ENCODE results near the gene GPR18.

The GPR18 gene

DNA sequence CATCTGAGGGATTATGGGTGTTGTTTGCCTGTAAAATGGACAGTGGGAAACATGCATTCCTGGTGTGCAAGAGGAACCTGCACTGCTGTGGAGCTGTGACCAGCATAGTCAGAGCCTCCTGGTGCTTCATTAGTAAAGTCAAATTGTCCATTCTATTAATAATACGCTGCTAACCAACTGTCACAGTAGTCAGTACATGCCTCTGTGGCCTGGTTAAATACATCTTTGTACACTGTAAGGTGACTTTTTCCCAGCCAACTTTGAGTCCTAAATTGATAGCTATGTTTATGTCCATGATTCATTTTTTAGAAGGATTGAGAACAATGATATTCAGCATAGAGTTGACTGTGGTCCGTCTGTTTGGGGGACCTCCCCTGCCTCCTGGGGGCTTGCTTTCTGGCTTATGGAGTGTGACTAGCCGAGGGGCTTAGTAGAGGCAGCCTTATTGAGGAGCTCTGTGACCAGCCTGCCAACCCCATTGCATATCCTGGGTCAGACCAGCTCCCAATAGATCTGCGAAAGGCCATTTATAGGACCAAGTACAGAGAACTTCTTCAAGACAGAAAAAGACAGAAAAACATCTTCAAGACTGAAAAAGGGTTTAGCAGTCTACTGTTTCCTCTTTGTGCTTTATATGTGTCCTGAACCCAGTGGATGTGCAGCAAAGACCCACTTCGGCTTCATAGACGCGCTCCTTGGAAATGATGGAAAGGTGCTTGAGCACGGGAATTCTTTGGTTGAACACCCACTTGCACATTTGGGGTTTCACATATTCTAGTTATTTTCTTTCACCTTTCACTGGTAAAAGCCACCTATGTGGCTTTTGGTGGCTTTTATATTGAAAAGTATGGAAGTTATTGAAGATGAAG, 44.7 kb upstream of the GPR18 start:
- no peak overlapping the region for H3K4me3 ChIP-seq
- DNase-seq (ENCODE audit: low read depth, low spot score) = no peak
- TF ChIP-seq FOXP2 (optimal IDR thresholded peaks at IDR 0.05; ENCODE audit: control extremely low read depth, extremely low read length, insufficient read depth) = no peak
- no peak for TF ChIP-seq EZH2 (IDR thresholded peaks at IDR 0.05)
- TF ChIP-seq POLR2AphosphoS5 (IDR thresholded peaks at IDR 0.05; ENCODE audit: borderline replicate concordance, low read depth, low read length) = no peak
- no peak overlapping the region for H3K27ac ChIP-seq
- H3K36me3 ChIP-seq (ENCODE audit: insufficient read depth, low read length) = no peaks in the 10 kb centered on the region
- H3K9me3 ChIP-seq (ENCODE audit: low read depth, low read length) = no peaks in the 10 kb centered on the region
- H3K9ac ChIP-seq (ENCODE audit: insufficient read length) = no peak overlapping the region

- DNase-seq (ENCODE audit: low read depth, low spot score) = no peak
- no peak overlapping the region for H3K27ac ChIP-seq
- no peak overlapping the region for H3K4me3 ChIP-seq
- TF ChIP-seq POLR2AphosphoS5 (IDR thresholded peaks at IDR 0.05; ENCODE audit: borderline replicate concordance, low read depth, low read length) (no peak), FOXP2 (optimal IDR thresholded peaks at IDR 0.05; ENCODE audit: control extremely low read depth, extremely low read length, insufficient read depth) (no peak), EZH2 (IDR thresholded peaks at IDR 0.05) (no peak)
- no peak overlapping the region for H3K9ac ChIP-seq (ENCODE audit: insufficient read length)
- H3K36me3 ChIP-seq (ENCODE audit: insufficient read depth, low read length) = no peaks in the 10 kb centered on the region
- no peaks in the 10 kb centered on the region for H3K9me3 ChIP-seq (ENCODE audit: low read depth, low read length)
These were observed 43.9 kb upstream of the GPR18 start for GRCh38 chr13:99301913-99302636.

GRCh38 chr13:99301056-99301838, 43.1 kb upstream of the GPR18 start:
- no peak overlapping the region for H3K4me3 ChIP-seq
- no peak for DNase-seq (ENCODE audit: low read depth, low spot score)
- no peaks in the 10 kb centered on the region for H3K36me3 ChIP-seq (ENCODE audit: insufficient read depth, low read length)
- no peaks in the 10 kb centered on the region for H3K9me3 ChIP-seq (ENCODE audit: low read depth, low read length)
- TF ChIP-seq EZH2 (IDR thresholded peaks at IDR 0.05) (no peak), POLR2AphosphoS5 (IDR thresholded peaks at IDR 0.05; ENCODE audit: borderline replicate concordance, low read depth, low read length) (no peak), FOXP2 (optimal IDR thresholded peaks at IDR 0.05; ENCODE audit: control extremely low read depth, extremely low read length, insufficient read depth) (no peak)
- no peak overlapping the region for H3K9ac ChIP-seq (ENCODE audit: insufficient read length)
- no peak overlapping the region for H3K27ac ChIP-seq

GRCh38 chr13:99299920-99300341, 41.8 kb upstream of the GPR18 start:
- Histone ChIP-seq H3K9ac (ENCODE audit: insufficient read length) (no peak overlapping the region), H3K27ac (no peak overlapping the region)

DNA sequence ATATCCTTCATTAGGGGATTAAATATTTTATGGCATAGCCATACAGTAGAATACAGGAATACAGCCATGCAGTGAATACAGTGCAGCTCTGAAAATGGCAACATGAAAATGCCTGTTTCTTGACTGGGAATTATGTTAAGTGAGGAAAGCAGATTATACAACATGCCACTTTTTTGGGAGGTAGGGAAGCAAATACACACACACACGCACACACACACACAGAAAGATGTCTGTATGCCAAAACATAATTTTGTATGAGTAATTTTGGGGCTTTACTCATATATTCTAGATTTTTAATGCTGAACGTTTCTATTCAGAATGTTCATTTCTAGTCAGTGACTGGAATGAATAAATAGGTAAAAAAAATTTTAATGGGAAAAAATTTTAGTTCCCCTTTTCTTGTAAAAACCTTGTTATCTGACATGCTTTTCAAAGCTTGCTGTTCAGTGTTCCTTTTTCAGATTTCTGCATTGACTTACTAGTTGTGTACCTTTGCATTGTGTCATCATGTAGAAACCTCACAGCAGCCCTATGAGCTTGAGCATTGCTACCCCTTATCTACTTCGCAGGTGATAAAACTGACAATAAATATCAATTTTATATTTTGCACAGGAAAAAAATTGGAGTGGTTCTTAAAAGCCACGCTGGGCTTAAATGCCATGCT, 41.2 kb upstream of the GPR18 start:
- H3K4me3 ChIP-seq = no peak overlapping the region
- H3K27ac ChIP-seq = no peak overlapping the region
- H3K36me3 ChIP-seq (ENCODE audit: insufficient read depth, low read length) = no peaks in the 10 kb centered on the region
- no peaks in the 10 kb centered on the region for H3K9me3 ChIP-seq (ENCODE audit: low read depth, low read length)
- TF ChIP-seq POLR2AphosphoS5 (IDR thresholded peaks at IDR 0.05; ENCODE audit: borderline replicate concordance, low read depth, low read length) = no peak
- TF ChIP-seq EZH2 (IDR thresholded peaks at IDR 0.05) = no peak
- no peak for TF ChIP-seq FOXP2 (optimal IDR thresholded peaks at IDR 0.05; ENCODE audit: control extremely low read depth, extremely low read length, insufficient read depth)
- DNase-seq (ENCODE audit: low read depth, low spot score) = no peak
- no peak overlapping the region for H3K9ac ChIP-seq (ENCODE audit: insufficient read length)

More at GRCh38 chr13:99299920-99300341, 41.8 kb upstream of the GPR18 start:
- no peak for DNase-seq (ENCODE audit: low read depth, low spot score)
- Histone ChIP-seq H3K36me3 (ENCODE audit: insufficient read depth, low read length) (no peaks in the 10 kb centered on the region), H3K4me3 (no peak overlapping the region), H3K9me3 (ENCODE audit: low read depth, low read length) (no peaks in the 10 kb centered on the region)
- no peak for TF ChIP-seq EZH2 (IDR thresholded peaks at IDR 0.05)
- TF ChIP-seq FOXP2 (optimal IDR thresholded peaks at IDR 0.05; ENCODE audit: control extremely low read depth, extremely low read length, insufficient read depth) = no peak
- TF ChIP-seq POLR2AphosphoS5 (IDR thresholded peaks at IDR 0.05; ENCODE audit: borderline replicate concordance, low read depth, low read length) = no peak

GRCh38 chr13:99298056-99298455, 39.9 kb upstream of the GPR18 start:
- Histone ChIP-seq H3K27ac (no peak overlapping the region), H3K36me3 (ENCODE audit: insufficient read depth, low read length) (no peaks in the 10 kb centered on the region), H3K9me3 (ENCODE audit: low read depth, low read length) (no peaks in the 10 kb centered on the region), H3K9ac (ENCODE audit: insufficient read length) (no peak overlapping the region), H3K4me3 (no peak overlapping the region)
- TF ChIP-seq EZH2 (IDR thresholded peaks at IDR 0.05) = no peak
- TF ChIP-seq FOXP2 (optimal IDR thresholded peaks at IDR 0.05; ENCODE audit: control extremely low read depth, extremely low read length, insufficient read depth) = no peak
- TF ChIP-seq POLR2AphosphoS5 (IDR thresholded peaks at IDR 0.05; ENCODE audit: borderline replicate concordance, low read depth, low read length) = no peak
- DNase-seq (ENCODE audit: low read depth, low spot score) = no peak

GRCh38 chr13:99297331-99297730, 39.2 kb upstream of the GPR18 start:
- H3K9me3 ChIP-seq (ENCODE audit: low read depth, low read length) = no peaks in the 10 kb centered on the region
- no peak for DNase-seq (ENCODE audit: low read depth, low spot score)
- no peaks in the 10 kb centered on the region for H3K36me3 ChIP-seq (ENCODE audit: insufficient read depth, low read length)
- no peak overlapping the region for H3K9ac ChIP-seq (ENCODE audit: insufficient read length)
- no peak overlapping the region for H3K27ac ChIP-seq
- TF ChIP-seq FOXP2 (optimal IDR thresholded peaks at IDR 0.05; ENCODE audit: control extremely low read depth, extremely low read length, insufficient read depth) (no peak), EZH2 (IDR thresholded peaks at IDR 0.05) (no peak), POLR2AphosphoS5 (IDR thresholded peaks at IDR 0.05; ENCODE audit: borderline replicate concordance, low read depth, low read length) (no peak)
- no peak overlapping the region for H3K4me3 ChIP-seq

Data from SK-N-MC (cell line).